Measurements from ENCODE around the gene ZFR.
"Not testable (repeated sequence)": the region's sequence is repeated elsewhere in the genome, so short reads cannot be mapped to it uniquely, and the experiment has no call there.

Gene ZFR

GRCh38 chr5:32419791-32420190 lies 24.7 kb downstream of the ZFR start:
- Histone ChIP-seq H3K9me3 (no peaks in the 10 kb centered on the region), H3K27me3 (ENCODE audit: low read depth) (no peaks in the 10 kb centered on the region), H3K4me3 (no peak overlapping the region), H3K4me1 (peaks cover 10% of the 10 kb centered on the region), H3K36me3 (replicated peaks) (peaks cover 35% of the 10 kb centered on the region)
- in situ Hi-C loops (cut with MboI; ENCODE audit: low sequenced_read_pairs) = no loop called here
- no peak for DNase-seq (ENCODE audit: low spot score in 2 of 2)

GRCh38 chr5:32413466-32414263 lies 30.9 kb downstream of the ZFR start:
- Histone ChIP-seq H3K36me3 (replicated peaks) (peaks cover 60% of the 10 kb centered on the region), H3K27me3 (ENCODE audit: low read depth) (no peaks in the 10 kb centered on the region), H3K9me3 (no peaks in the 10 kb centered on the region), H3K4me1 (peaks cover 6% of the 10 kb centered on the region; the same call in 1 of the 2 replicates), H3K4me3 (no peak overlapping the region)
- no peak for DNase-seq (ENCODE audit: low spot score in 2 of 2)
- in situ Hi-C loops (cut with MboI; ENCODE audit: low sequenced_read_pairs) = no loop called here

GRCh38 chr5:32410630-32411029 lies 33.9 kb downstream of the ZFR start:
- Histone ChIP-seq H3K9me3 (no peaks in the 10 kb centered on the region), H3K27me3 (ENCODE audit: low read depth) (no peaks in the 10 kb centered on the region), H3K4me3 (no peak overlapping the region), H3K36me3 (replicated peaks) (peaks cover 65% of the 10 kb centered on the region), H3K4me1 (peaks cover 6% of the 10 kb centered on the region; the same call in 1 of the 2 replicates)
- in situ Hi-C loops (cut with MboI; ENCODE audit: low sequenced_read_pairs) = no loop called here
- no peak for DNase-seq (ENCODE audit: low spot score in 2 of 2)

GRCh38 chr5:32406650-32407049 lies 37.9 kb downstream of the ZFR start:
- Histone ChIP-seq H3K27me3 (ENCODE audit: low read depth) (no peaks in the 10 kb centered on the region), H3K9me3 (no peaks in the 10 kb centered on the region), H3K4me3 (no peak overlapping the region), H3K4me1 (no peaks in the 10 kb centered on the region; the same call in 1 of the 2 replicates), H3K36me3 (replicated peaks) (peaks cover 70% of the 10 kb centered on the region)
- DNase-seq (ENCODE audit: low spot score in 2 of 2) = no peak
- in situ Hi-C loops (cut with MboI; ENCODE audit: low sequenced_read_pairs) = no loop called here

GRCh38 chr5:32405507-32405906 lies 39.0 kb downstream of the ZFR start:
- peaks cover 73% of the 10 kb centered on the region for H3K36me3 ChIP-seq (replicated peaks)
- in situ Hi-C loops (cut with MboI; ENCODE audit: low sequenced_read_pairs) = no loop called here
- H3K9me3 ChIP-seq = no peaks in the 10 kb centered on the region
- no peaks in the 10 kb centered on the region for H3K27me3 ChIP-seq (ENCODE audit: low read depth)
- no peaks in the 10 kb centered on the region for H3K4me1 ChIP-seq
- no peak overlapping the region for H3K4me3 ChIP-seq
- no peak for DNase-seq (ENCODE audit: low spot score in 2 of 2)

GRCh38 chr5:32403760-32404159 lies 40.8 kb downstream of the ZFR start:
- Histone ChIP-seq H3K4me1 (no peaks in the 10 kb centered on the region), H3K9me3 (no peaks in the 10 kb centered on the region), H3K36me3 (replicated peaks) (peaks cover 82% of the 10 kb centered on the region), H3K4me3 (no peak overlapping the region), H3K27me3 (ENCODE audit: low read depth) (no peaks in the 10 kb centered on the region)
- no peak for DNase-seq (ENCODE audit: low spot score in 2 of 2)
- in situ Hi-C loops (cut with MboI; ENCODE audit: low sequenced_read_pairs) = no loop called here

- DNase-seq (ENCODE audit: low spot score in 2 of 2) = no peak
- H3K4me3 ChIP-seq = no peak overlapping the region
- H3K9me3 ChIP-seq = no peaks in the 10 kb centered on the region
- H3K27me3 ChIP-seq (ENCODE audit: low read depth) = no peaks in the 10 kb centered on the region
- H3K36me3 ChIP-seq (replicated peaks) = peaks cover 87% of the 10 kb centered on the region
- in situ Hi-C loops (cut with MboI; ENCODE audit: low sequenced_read_pairs) = no loop called here
- H3K4me1 ChIP-seq = no peaks in the 10 kb centered on the region
These were observed 44.1 kb downstream of the ZFR start for GRCh38 chr5:32400401-32400800.

GRCh38 chr5:32398754-32399153 lies 45.8 kb downstream of the ZFR start:
- DNase-seq (ENCODE audit: low spot score in 2 of 2); H3K4me1 ChIP-seq; H3K4me3 ChIP-seq; H3K9me3 ChIP-seq; H3K27me3 ChIP-seq (ENCODE audit: low read depth); in situ Hi-C loops (cut with MboI; ENCODE audit: low sequenced_read_pairs): not testable (repeated sequence)
- peaks cover 89% of the 10 kb centered on the region for H3K36me3 ChIP-seq (replicated peaks)

GRCh38 chr5:32394981-32395380 lies 49.6 kb downstream of the ZFR start:
- DNase-seq (ENCODE audit: low spot score in 2 of 2) = no peak
- Histone ChIP-seq H3K27me3 (ENCODE audit: low read depth) (no peaks in the 10 kb centered on the region), H3K9me3 (no peaks in the 10 kb centered on the region), H3K36me3 (replicated peaks) (peaks cover 84% of the 10 kb centered on the region), H3K4me1 (no peaks in the 10 kb centered on the region), H3K4me3 (no peak overlapping the region)
- in situ Hi-C loops (cut with MboI; ENCODE audit: low sequenced_read_pairs) = no loop called here

- no peaks in the 10 kb centered on the region for H3K27me3 ChIP-seq (ENCODE audit: low read depth)
- H3K4me3 ChIP-seq = no peak overlapping the region
- in situ Hi-C loops (cut with MboI; ENCODE audit: low sequenced_read_pairs) = no loop called here
- DNase-seq (ENCODE audit: low spot score in 2 of 2) = no peak
- no peaks in the 10 kb centered on the region for H3K4me1 ChIP-seq
- H3K36me3 ChIP-seq (replicated peaks) = peaks cover 84% of the 10 kb centered on the region
- H3K9me3 ChIP-seq = no peaks in the 10 kb centered on the region
These were observed 52.5 kb downstream of the ZFR start for GRCh38 chr5:32392039-32392438.

GRCh38 chr5:32390819-32391591 lies 53.5 kb downstream of the ZFR start:
- Histone ChIP-seq H3K36me3 (replicated peaks) (peaks cover 84% of the 10 kb centered on the region), H3K9me3 (no peaks in the 10 kb centered on the region), H3K4me3 (no peak overlapping the region), H3K4me1 (no peaks in the 10 kb centered on the region), H3K27me3 (ENCODE audit: low read depth) (no peaks in the 10 kb centered on the region)
- in situ Hi-C loops (cut with MboI; ENCODE audit: low sequenced_read_pairs) = no loop called here
- DNase-seq (ENCODE audit: low spot score in 2 of 2) = no peak

- Histone ChIP-seq H3K4me3 (no peak overlapping the region), H3K27me3 (ENCODE audit: low read depth) (no peaks in the 10 kb centered on the region), H3K9me3 (no peaks in the 10 kb centered on the region), H3K4me1 (no peaks in the 10 kb centered on the region), H3K36me3 (replicated peaks) (peaks cover 80% of the 10 kb centered on the region)
- no peak for DNase-seq (ENCODE audit: low spot score in 2 of 2)
- in situ Hi-C loops (cut with MboI; ENCODE audit: low sequenced_read_pairs) = no loop called here
These were observed 56.0 kb downstream of the ZFR start for GRCh38 chr5:32388432-32389129.

GRCh38 chr5:32387841-32388240 lies 56.7 kb downstream of the ZFR start:
- Histone ChIP-seq H3K9me3 (no peaks in the 10 kb centered on the region), H3K27me3 (ENCODE audit: low read depth) (no peaks in the 10 kb centered on the region), H3K4me3 (no peak overlapping the region), H3K4me1 (no peaks in the 10 kb centered on the region), H3K36me3 (replicated peaks) (peaks cover 82% of the 10 kb centered on the region)
- no peak for DNase-seq (ENCODE audit: low spot score in 2 of 2)
- in situ Hi-C loops (cut with MboI; ENCODE audit: low sequenced_read_pairs) = no loop called here

- Histone ChIP-seq H3K4me1 (no peaks in the 10 kb centered on the region), H3K27me3 (ENCODE audit: low read depth) (no peaks in the 10 kb centered on the region), H3K9me3 (no peaks in the 10 kb centered on the region), H3K36me3 (replicated peaks) (peaks cover 79% of the 10 kb centered on the region), H3K4me3 (no peak overlapping the region)
- in situ Hi-C loops (cut with MboI; ENCODE audit: low sequenced_read_pairs) = no loop called here
- DNase-seq (ENCODE audit: low spot score in 2 of 2) = no peak
These were observed 57.3 kb downstream of the ZFR start for GRCh38 chr5:32387211-32387610.
